ENCODE data around the gene NKD2.

- TF ChIP-seq EZH2phosphoT487 (IDR thresholded peaks at IDR 0.05; ENCODE audit: low read depth, severe bottlenecking, unreplicated experiment): no peak
- TF ChIP-seq, protein P1, sequence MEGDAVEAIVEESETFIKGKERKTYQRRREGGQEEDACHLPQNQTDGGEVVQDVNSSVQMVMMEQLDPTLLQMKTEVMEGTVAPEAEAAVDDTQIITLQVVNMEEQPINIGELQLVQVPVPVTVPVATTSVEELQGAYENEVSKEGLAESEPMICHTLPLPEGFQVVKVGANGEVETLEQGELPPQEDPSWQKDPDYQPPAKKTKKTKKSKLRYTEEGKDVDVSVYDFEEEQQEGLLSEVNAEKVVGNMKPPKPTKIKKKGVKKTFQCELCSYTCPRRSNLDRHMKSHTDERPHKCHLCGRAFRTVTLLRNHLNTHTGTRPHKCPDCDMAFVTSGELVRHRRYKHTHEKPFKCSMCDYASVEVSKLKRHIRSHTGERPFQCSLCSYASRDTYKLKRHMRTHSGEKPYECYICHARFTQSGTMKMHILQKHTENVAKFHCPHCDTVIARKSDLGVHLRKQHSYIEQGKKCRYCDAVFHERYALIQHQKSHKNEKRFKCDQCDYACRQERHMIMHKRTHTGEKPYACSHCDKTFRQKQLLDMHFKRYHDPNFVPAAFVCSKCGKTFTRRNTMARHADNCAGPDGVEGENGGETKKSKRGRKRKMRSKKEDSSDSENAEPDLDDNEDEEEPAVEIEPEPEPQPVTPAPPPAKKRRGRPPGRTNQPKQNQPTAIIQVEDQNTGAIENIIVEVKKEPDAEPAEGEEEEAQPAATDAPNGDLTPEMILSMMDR (IDR thresholded peaks at IDR 0.05; ENCODE audit: poor library complexity): no peak
These were observed 8.9 kb upstream of the NKD2 start for GRCh38 chr5:999724-1000123.
